Endothelial cell of umbilical vein (primary cell): ENCODE measurements around the gene CKS1B. TPM values are rescaled to one million over a fixed set of nuclear protein-coding genes. Genes with fewer than 3 reads are reported as not detected.

Source experiments
- BruUV-seq: library from RNA; stranded (reverse); fragments of 400-500 nt; replicated peaks from 2 replicates; lab custom pipeline; 2021; lab: Mats Ljungman, UMichigan
- CTCF ChIA-PET: fragments of 300-600, 350-600 bp; sonication (Branson Sonifier 250); formaldehyde crosslinking; loops from one replicate; lab custom pipeline; 2021; ENCODE audit warnings: antibody characterized with exemption, inconsistent platforms; lab: Charles Lee
- POLR2A ChIA-PET: fragments of 300-600, 350-600 bp; sonication (Branson Sonifier 250); formaldehyde crosslinking; loops from one replicate; lab custom pipeline; 2021; ENCODE audit warnings: antibody characterized with exemption, inconsistent platforms; lab: Charles Lee
- DNase-seq: peaks from one replicate; pipeline ENCODE4 v3.0.0-alpha.2; 2011; ENCODE audit warnings: low read depth, low spot score
- FAIRE-seq: peaks from 2 replicates; lab custom pipeline; 2011; peaks lifted over from hg19 to GRCh38; lab: Jason Lieb, UNC
- H2AFZ ChIP-seq: 2 replicates; pipeline ENCODE4 v1.6.0; 2012; ENCODE audit warnings: low read depth, low read length, control low read depth, inconsistent platforms
- H3K27ac ChIP-seq: 2 replicates; pipeline ENCODE4 v1.5.1; 2011; ENCODE audit warnings: low read depth, mild to moderate bottlenecking, control low read depth, low read length, moderate library complexity; ENCODE audit not compliant: insufficient read depth
- H3K27me3 ChIP-seq, 2 experiments: 2 replicates each; pipeline versions ENCODE4 v1.6.0 to v1.6.1; 2011; ENCODE audit warnings: low read length in 2 of 2, mixed read lengths in 1 of 2; ENCODE audit not compliant: control insufficient read depth in 2 of 2, insufficient read depth in 2 of 2
- H3K36me3 ChIP-seq, 2 experiments: 2 replicates in 1 of 2; 3 replicates in 1 of 2; pipeline ENCODE4 v1.5.1; 2011; ENCODE audit warnings: low read length in 2 of 2, mild to moderate bottlenecking in 1 of 2, moderate library complexity in 1 of 2; ENCODE audit not compliant: control insufficient read depth in 2 of 2, insufficient read depth in 2 of 2; ENCODE audit errors: extremely low read depth in 1 of 2
- H3K4me1 ChIP-seq: 3 replicates; pipeline ENCODE4 v1.5.1; 2011; ENCODE audit warnings: mild to moderate bottlenecking, low read length; ENCODE audit not compliant: control insufficient read depth, insufficient read depth; ENCODE audit errors: extremely low read depth
- H3K4me2 ChIP-seq: 2 replicates; pipeline ENCODE4 v1.6.1; 2011; ENCODE audit warnings: low read length, control low read depth, mixed read lengths; ENCODE audit not compliant: insufficient read depth
- H3K4me3 ChIP-seq, 3 experiments: fragments of 200-600 bp in 1 of 3; sonication (generic), shearing (Covaris generic) in 1 of 3; replicated peaks in 1 of 3; 2 replicates each; pipeline ENCODE4 v1.5.1; 2011 to 2016; ENCODE audit warnings: control low read depth in 3 of 3, low read length in 3 of 3, mild to moderate bottlenecking in 2 of 3, inconsistent platforms in 1 of 3, low read depth in 1 of 3, moderate library complexity in 1 of 3; ENCODE audit not compliant: insufficient read depth in 1 of 3
- H3K79me2 ChIP-seq: 2 replicates; pipeline ENCODE4 v1.6.0; 2012; ENCODE audit warnings: low read length, inconsistent platforms; ENCODE audit not compliant: control insufficient read depth, insufficient read depth
- H3K9ac ChIP-seq: replicated peaks from 2 replicates; pipeline ENCODE3; 2011; ENCODE audit warnings: low read length, control low read depth; ENCODE audit not compliant: insufficient read depth; ENCODE audit errors: extremely low read depth
- H3K9me1 ChIP-seq: replicated peaks from 3 replicates; pipeline ENCODE4 v1.6.0; 2011; ENCODE audit warnings: mild to moderate bottlenecking, low read length; ENCODE audit not compliant: control insufficient read depth, insufficient read depth; ENCODE audit errors: extremely low read depth
- H3K9me3 ChIP-seq: replicated peaks from 2 replicates; pipeline ENCODE4 v1.5.1; 2012; ENCODE audit warnings: low read length, inconsistent platforms; ENCODE audit not compliant: control insufficient read depth, insufficient read depth
- H4K20me1 ChIP-seq: replicated peaks from 2 replicates; pipeline ENCODE3; 2011; ENCODE audit warnings: mild to moderate bottlenecking, low read length; ENCODE audit not compliant: control insufficient read depth, insufficient read depth; ENCODE audit errors: extremely low read depth
- EZH2 ChIP-seq: IDR thresholded peaks from 2 replicates; pipeline ENCODE4 v1.6.1; 2012; ENCODE audit warnings: borderline replicate concordance, low read depth, mild to moderate bottlenecking, moderate library complexity, low read length, inconsistent platforms; ENCODE audit not compliant: severe bottlenecking
- FOS ChIP-seq: IDR thresholded peaks from 2 replicates; pipeline ENCODE4 v1.6.1; 2011; ENCODE audit warnings: mild to moderate bottlenecking, low read length, moderate library complexity, borderline replicate concordance; ENCODE audit not compliant: insufficient read depth
- GATA2 ChIP-seq: IDR thresholded peaks from 2 replicates; pipeline ENCODE4 v1.7.0; 2011; ENCODE audit warnings: low read depth, mild to moderate bottlenecking, moderate library complexity, mixed read lengths, low read length; ENCODE audit not compliant: insufficient read length, insufficient read depth
- JUN ChIP-seq: IDR thresholded peaks from 2 replicates; pipeline ENCODE4 v1.6.1; 2011; ENCODE audit warnings: borderline replicate concordance, low read depth; ENCODE audit not compliant: insufficient read length, insufficient read depth
- MYC ChIP-seq: IDR thresholded peaks from one replicate; pipeline ENCODE4 v1.6.1; 2011; ENCODE audit warnings: mild to moderate bottlenecking, low read depth, low read length
- POLR2A ChIP-seq: IDR thresholded peaks from 2 replicates; pipeline ENCODE4 v1.6.1; 2012; ENCODE audit warnings: low read depth, mild to moderate bottlenecking, control low read depth, low read length
- POLR2AphosphoS5 ChIP-seq: IDR thresholded peaks from 2 replicates; pipeline ENCODE4 v1.6.1; 2012; ENCODE audit warnings: low read depth, mild to moderate bottlenecking, control low read depth, low read length, moderate library complexity; ENCODE audit not compliant: insufficient read depth
- dilution Hi-C: fragments of 300-500 bp; cut with MboI; formaldehyde crosslinking; loops from one replicate; pipeline ENCODE4 v1.15.0; 2019; ENCODE audit warnings: low sequenced_read_pairs; ENCODE audit not compliant: extremely low pct_ligation_motif_present
- intact Hi-C: fragments of 100-400 bp; cut with micrococcal nuclease; formaldehyde crosslinking; loops from one replicate; pipeline ENCODE4 v1.10.0; 2022
- polyA plus RNA-seq, 4 experiments: library from polyadenylated mRNA; depleted of rRNA in 3 of 4; stranded (reverse) in 3 of 4; unstranded in 1 of 4; fragments of >200 nt; gene quantifications; 2 replicates each; pipeline versions ENCODE4 v1.2.1 to v1.2.3, GENCODE V29; 2011 to 2012; ENCODE audit warnings: missing spikeins in 1 of 4
- total RNA-seq: library from RNA; stranded (reverse); gene quantifications from 2 replicates; pipeline ENCODE4 v1.2.3, GENCODE V29; 2021
- TF ChIP-seq, protein P1 (sequence below): IDR thresholded peaks from 2 replicates; pipeline ENCODE4 v1.6.1; 2011; ENCODE audit not compliant: insufficient read depth, insufficient read length
- TF ChIP-seq, protein P2 (sequence below), 2 donors: IDR thresholded peaks; 1 replicate in 1 of 2; 2 replicates in 1 of 2; pipeline ENCODE4 v1.5.1; 2011; ENCODE audit warnings: low read length in 2 of 2, mild to moderate bottlenecking in 2 of 2, moderate library complexity in 2 of 2, control low read depth in 1 of 2, inconsistent platforms in 1 of 2, low read depth in 1 of 2; ENCODE audit not compliant: insufficient read depth in 1 of 2; ENCODE audit errors: extremely low read depth in 1 of 2

Gene CKS1B
- total and polyA plus RNA-seq, 2 donors (not counting 3 experiments of a cell fraction or from before 2014, with no cell fraction given) = 126 to 280 TPM

DNA sequence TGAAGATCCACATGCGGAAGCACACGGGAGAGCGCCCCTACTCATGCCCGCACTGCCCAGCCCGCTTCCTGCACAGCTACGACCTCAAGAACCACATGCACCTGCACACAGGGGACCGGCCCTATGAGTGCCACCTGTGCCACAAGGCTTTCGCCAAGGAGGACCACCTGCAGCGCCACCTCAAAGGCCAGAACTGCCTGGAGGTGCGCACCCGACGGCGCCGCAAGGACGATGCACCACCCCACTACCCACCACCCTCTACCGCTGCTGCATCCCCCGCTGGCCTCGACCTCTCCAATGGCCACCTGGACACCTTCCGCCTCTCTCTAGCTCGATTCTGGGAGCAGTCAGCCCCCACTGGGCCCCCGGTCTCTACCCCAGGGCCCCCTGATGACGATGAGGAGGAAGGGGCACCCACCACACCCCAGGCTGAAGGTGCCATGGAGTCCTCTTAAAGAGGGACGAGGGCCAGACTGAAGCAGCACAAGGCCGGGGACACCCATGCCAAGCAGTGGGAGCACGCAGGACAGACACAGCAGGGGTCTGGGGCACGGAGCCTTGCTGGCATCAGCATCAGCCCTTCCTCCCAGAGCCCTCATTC lies 41.9 kb downstream of the CKS1B start:
- ChIA-PET CTCF (interaction anchor here (1.5 to 6.4 kb wide), 19 partner anchors 9 to 456 kb away, joined by 5 to 87 read pairs (median 19); partner anchors contain the start of genes ADAM15, FLAD1, LENEP and PBXIP1), POLR2A (interaction anchor here (1.4 kb wide), 1 partner anchor 20 kb away, joined by 3 read pairs; no protein-coding TSS in a partner anchor)
- H3K79me2 ChIP-seq = no peaks in the 10 kb centered on the region
- no peak overlapping the region for H3K4me2 ChIP-seq
- H3K4me3 ChIP-seq = no peak overlapping the region
- intact Hi-C loops (loop anchor here (5.0 kb wide), 1 partner anchor 459 kb away; the partner anchor contains the start of gene UBE2Q1), dilution Hi-C loops (no loop called here)
- TF ChIP-seq MYC (no peak), EZH2 (no peak), GATA2 (no peak), POLR2A (no peak), FOS (no peak), JUN (no peak), POLR2AphosphoS5 (no peak)
- TF ChIP-seq, protein P1, sequence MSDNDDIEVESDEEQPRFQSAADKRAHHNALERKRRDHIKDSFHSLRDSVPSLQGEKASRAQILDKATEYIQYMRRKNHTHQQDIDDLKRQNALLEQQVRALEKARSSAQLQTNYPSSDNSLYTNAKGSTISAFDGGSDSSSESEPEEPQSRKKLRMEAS = no peak
- TF ChIP-seq, protein P2, sequence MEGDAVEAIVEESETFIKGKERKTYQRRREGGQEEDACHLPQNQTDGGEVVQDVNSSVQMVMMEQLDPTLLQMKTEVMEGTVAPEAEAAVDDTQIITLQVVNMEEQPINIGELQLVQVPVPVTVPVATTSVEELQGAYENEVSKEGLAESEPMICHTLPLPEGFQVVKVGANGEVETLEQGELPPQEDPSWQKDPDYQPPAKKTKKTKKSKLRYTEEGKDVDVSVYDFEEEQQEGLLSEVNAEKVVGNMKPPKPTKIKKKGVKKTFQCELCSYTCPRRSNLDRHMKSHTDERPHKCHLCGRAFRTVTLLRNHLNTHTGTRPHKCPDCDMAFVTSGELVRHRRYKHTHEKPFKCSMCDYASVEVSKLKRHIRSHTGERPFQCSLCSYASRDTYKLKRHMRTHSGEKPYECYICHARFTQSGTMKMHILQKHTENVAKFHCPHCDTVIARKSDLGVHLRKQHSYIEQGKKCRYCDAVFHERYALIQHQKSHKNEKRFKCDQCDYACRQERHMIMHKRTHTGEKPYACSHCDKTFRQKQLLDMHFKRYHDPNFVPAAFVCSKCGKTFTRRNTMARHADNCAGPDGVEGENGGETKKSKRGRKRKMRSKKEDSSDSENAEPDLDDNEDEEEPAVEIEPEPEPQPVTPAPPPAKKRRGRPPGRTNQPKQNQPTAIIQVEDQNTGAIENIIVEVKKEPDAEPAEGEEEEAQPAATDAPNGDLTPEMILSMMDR (IDR thresholded peaks at IDR 0.05; ENCODE audit: extremely low read depth in 1 of 2, insufficient read depth in 1 of 2, low read depth in 1 of 2, low read length in 2 of 2) = no peak
- H3K27me3 ChIP-seq = no peaks in the 10 kb centered on the region
- H3K4me1 ChIP-seq = peaks cover 9% of the 10 kb centered on the region
- no peak overlapping the region for H3K27ac ChIP-seq
- FAIRE-seq (no peak), DNase-seq (no peak)
- no peaks in the 10 kb centered on the region for H3K9me3 ChIP-seq
- H3K36me3 ChIP-seq = peaks cover 0 to 19% of the 10 kb centered on the region in 2 experiments
- H4K20me1 ChIP-seq = no peaks in the 10 kb centered on the region
- H3K9ac ChIP-seq = no peak overlapping the region
- H2AFZ ChIP-seq = no peak overlapping the region
- no TSS peak for BruUV-seq
- H3K9me1 ChIP-seq = no peaks in the 10 kb centered on the region
